ENCODE measurements around the gene COPZ1. TPM values are rescaled to one million over a fixed set of nuclear protein-coding genes. Genes with fewer than 3 reads are reported as not detected.
A peak's percentile ranks its signal among the peaks of the same experiment; 100 is the strongest.

The COPZ1 gene
- total and polyA plus RNA-seq, 9 of the 15 experiments (the other 6 are each of a cell fraction or from before 2014, with no cell fraction given) = 137 to 487 (median 233) TPM

DNA sequence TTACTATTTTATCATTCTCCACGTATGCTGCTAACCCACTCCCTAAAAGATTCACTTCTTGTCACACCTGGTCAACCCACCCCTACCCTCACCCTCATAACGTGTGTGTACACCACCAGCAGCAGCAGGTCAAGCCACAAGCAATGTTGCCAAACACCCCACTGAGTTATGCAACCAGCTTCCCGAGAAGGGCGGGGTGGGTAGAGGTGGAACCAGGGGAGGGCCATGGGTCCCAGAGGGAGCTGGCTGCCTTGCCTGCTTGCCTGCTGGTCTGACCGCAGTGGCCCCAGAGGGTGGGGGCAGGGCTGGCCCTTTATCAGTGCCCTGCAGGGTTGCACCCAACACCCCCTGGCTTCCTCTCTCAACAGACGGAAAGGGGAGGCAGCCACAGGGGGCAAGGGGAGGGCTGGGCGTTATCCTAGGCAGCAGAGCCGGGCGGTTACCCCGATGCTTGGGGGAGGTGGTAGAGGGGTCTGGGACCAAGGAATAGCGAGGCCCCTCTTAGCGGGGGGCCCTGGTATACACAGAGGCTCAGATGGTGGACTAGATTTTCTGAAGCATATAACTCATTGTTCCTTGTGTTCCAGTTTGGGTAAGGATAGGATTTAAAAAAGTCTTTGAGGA is 20.6 kb upstream of the COPZ1 start (continued):
- TF ChIP-seq ERF (CRISPR knock-in tag; IDR thresholded peaks at IDR 0.05) (peak; percentile 69; the same call in 1 of the 2 replicates), SAFB (IDR thresholded peaks at IDR 0.05; ENCODE audit: borderline replicate concordance, low read depth, low read length) (no peak), SIX5 (IDR thresholded peaks at IDR 0.05; ENCODE audit: borderline replicate concordance in 1 of 2, insufficient read depth in 1 of 2, low read depth in 1 of 2, low read length in 2 of 2) (no peak), ZSCAN29 (IDR thresholded peaks at IDR 0.05) (no peak), CREM (IDR thresholded peaks at IDR 0.05; ENCODE audit: low read depth) (peak; percentile 83), KDM4B (IDR thresholded peaks at IDR 0.05; ENCODE audit: borderline replicate concordance in 2 of 2, low read depth in 1 of 2) (peak in 1 of 2 experiments; percentile 94; a peak in 1 of 4 replicates), JUND (IDR thresholded peaks at IDR 0.05; ENCODE audit: borderline replicate concordance, low read depth, low read length) (peak; percentile 72), JUND (tag; IDR thresholded peaks at IDR 0.05; ENCODE audit: borderline replicate concordance, low read depth, low read length) (peak; percentile 83; the same call in 1 of the 3 replicates), TEAD1 (CRISPR knock-in tag; IDR thresholded peaks at IDR 0.05) (peak; percentile 78 to 82), CREBBP (IDR thresholded peaks at IDR 0.05; ENCODE audit: low read depth, low read length) (no peak), ETV5 (CRISPR knock-in tag; IDR thresholded peaks at IDR 0.05; ENCODE audit: low read depth) (peak; percentile 98), SMARCC2 (IDR thresholded peaks at IDR 0.05; ENCODE audit: low read depth) (peak; percentile 93), ZNF263 (CRISPR knock-in tag; IDR thresholded peaks at IDR 0.05; ENCODE audit: borderline replicate concordance) (no peak; the same call in 1 of the 2 replicates)
- TF ChIP-seq, protein P1, sequence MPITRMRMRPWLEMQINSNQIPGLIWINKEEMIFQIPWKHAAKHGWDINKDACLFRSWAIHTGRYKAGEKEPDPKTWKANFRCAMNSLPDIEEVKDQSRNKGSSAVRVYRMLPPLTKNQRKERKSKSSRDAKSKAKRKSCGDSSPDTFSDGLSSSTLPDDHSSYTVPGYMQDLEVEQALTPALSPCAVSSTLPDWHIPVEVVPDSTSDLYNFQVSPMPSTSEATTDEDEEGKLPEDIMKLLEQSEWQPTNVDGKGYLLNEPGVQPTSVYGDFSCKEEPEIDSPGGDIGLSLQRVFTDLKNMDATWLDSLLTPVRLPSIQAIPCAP (CRISPR knock-in tag; IDR thresholded peaks at IDR 0.05; ENCODE audit: borderline replicate concordance) = no peak
- TF ChIP-seq, protein P2, sequence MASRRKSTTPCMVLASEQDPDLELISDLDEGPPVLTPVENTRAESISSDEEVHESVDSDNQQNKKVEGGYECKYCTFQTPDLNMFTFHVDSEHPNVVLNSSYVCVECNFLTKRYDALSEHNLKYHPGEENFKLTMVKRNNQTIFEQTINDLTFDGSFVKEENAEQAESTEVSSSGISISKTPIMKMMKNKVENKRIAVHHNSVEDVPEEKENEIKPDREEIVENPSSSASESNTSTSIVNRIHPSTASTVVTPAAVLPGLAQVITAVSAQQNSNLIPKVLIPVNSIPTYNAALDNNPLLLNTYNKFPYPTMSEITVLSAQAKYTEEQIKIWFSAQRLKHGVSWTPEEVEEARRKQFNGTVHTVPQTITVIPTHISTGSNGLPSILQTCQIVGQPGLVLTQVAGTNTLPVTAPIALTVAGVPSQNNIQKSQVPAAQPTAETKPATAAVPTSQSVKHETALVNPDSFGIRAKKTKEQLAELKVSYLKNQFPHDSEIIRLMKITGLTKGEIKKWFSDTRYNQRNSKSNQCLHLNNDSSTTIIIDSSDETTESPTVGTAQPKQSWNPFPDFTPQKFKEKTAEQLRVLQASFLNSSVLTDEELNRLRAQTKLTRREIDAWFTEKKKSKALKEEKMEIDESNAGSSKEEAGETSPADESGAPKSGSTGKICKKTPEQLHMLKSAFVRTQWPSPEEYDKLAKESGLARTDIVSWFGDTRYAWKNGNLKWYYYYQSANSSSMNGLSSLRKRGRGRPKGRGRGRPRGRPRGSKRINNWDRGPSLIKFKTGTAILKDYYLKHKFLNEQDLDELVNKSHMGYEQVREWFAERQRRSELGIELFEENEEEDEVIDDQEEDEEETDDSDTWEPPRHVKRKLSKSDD (conservative IDR thresholded peaks at IDR 0.05; ENCODE audit: low read length) = 0 out of 2 replicates have a peak, but pooled peaks have one; percentile 17
- TF ChIP-seq, protein P3, sequence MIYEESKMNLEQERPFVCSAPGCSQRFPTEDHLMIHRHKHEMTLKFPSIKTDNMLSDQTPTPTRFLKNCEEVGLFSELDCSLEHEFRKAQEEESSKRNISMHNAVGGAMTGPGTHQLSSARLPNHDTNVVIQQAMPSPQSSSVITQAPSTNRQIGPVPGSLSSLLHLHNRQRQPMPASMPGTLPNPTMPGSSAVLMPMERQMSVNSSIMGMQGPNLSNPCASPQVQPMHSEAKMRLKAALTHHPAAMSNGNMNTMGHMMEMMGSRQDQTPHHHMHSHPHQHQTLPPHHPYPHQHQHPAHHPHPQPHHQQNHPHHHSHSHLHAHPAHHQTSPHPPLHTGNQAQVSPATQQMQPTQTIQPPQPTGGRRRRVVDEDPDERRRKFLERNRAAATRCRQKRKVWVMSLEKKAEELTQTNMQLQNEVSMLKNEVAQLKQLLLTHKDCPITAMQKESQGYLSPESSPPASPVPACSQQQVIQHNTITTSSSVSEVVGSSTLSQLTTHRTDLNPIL (CRISPR knock-in tag; IDR thresholded peaks at IDR 0.05) = 0 out of 2 replicates have a peak, but pooled peaks have one; percentile 50
- TF ChIP-seq, protein P4, sequence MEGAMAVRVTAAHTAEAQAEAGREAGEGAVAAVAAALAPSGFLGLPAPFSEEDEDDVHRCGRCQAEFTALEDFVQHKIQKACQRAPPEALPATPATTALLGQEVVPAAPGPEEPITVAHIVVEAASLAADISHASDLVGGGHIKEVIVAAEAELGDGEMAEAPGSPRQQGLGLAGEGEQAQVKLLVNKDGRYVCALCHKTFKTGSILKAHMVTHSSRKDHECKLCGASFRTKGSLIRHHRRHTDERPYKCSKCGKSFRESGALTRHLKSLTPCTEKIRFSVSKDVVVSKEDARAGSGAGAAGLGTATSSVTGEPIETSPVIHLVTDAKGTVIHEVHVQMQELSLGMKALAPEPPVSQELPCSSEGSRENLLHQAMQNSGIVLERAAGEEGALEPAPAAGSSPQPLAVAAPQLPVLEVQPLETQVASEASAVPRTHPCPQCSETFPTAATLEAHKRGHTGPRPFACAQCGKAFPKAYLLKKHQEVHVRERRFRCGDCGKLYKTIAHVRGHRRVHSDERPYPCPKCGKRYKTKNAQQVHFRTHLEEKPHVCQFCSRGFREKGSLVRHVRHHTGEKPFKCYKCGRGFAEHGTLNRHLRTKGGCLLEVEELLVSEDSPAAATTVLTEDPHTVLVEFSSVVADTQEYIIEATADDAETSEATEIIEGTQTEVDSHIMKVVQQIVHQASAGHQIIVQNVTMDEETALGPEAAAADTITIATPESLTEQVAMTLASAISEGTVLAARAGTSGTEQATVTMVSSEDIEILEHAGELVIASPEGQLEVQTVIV (CRISPR knock-in tag; IDR thresholded peaks at IDR 0.05; ENCODE audit: borderline replicate concordance) = no peak
- TF ChIP-seq, protein P5, sequence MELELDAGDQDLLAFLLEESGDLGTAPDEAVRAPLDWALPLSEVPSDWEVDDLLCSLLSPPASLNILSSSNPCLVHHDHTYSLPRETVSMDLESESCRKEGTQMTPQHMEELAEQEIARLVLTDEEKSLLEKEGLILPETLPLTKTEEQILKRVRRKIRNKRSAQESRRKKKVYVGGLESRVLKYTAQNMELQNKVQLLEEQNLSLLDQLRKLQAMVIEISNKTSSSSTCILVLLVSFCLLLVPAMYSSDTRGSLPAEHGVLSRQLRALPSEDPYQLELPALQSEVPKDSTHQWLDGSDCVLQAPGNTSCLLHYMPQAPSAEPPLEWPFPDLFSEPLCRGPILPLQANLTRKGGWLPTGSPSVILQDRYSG (tag; conservative IDR thresholded peaks at IDR 0.05; ENCODE audit: low read depth) = peak; percentile 70; the same call in 1 of the 2 replicates
